ENCODE results near the gene ALK. TPM values are rescaled to one million over a fixed set of nuclear protein-coding genes. Genes with fewer than 3 reads are reported as not detected.

The ALK gene
- total RNA-seq, 1 donor from 2014 or later = not detected

DNA sequence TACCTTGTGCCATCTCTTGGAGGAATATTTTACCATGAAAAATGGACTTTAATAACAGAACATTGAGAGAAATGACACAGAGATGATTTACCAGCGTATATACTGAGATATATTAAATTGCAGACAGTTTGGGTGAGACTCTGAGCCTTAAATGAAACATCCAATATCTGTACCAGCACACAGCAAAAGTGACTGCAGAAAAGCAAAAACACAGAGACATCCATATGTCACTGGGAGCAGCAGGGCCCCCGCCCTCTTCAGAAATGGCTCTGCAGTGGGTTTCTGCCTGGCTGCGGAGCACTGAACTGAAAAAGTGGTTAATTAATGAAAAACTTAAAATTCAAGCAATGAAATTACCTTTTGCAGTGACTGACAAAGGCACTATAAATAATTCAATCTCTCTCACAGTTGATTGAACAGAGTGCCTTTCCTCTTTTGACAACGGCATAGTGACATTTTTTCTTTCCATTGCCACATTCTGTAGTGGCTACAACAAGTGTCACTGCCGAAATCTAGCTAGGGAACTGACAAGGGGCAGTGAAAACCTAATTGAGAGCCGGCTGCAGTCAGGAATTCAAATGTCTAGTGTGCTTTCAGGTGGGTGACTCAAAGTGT lies 353.4 kb downstream of the ALK start:
- no peak for DNase-seq (ENCODE audit: low spot score in 2 of 2)
- Histone ChIP-seq H3K4me3 (no peak overlapping the region), H3K36me3 (no peaks in the 10 kb centered on the region), H3K4me1 (no peaks in the 10 kb centered on the region), H3K27ac (no peak overlapping the region), H3K27me3 (no peaks in the 10 kb centered on the region), H3K9me3 (no peaks in the 10 kb centered on the region)
- intact Hi-C loops (cut with DNase I) = no loop called here
- TF ChIP-seq CTCF (IDR thresholded peaks at IDR 0.05) = no peak

DNA sequence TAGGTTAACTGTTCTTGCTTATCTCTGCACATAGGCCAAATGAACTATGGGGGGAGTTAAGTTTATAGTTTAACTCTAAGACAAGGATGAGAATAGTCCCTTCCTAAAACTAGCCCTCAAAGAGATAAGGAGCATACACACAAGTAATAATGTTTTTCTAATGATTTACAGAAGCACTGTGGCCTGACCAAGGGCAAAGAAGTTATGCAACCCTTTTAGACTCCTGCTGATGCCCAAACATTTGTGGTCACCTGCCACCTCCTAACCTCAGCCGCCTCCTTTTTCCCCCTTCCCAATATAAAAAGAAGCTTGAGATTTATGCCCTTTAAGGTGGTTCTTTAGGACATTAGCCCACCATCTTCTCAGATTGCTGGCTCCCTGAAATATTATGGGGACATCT lies 357.7 kb downstream of the ALK start:
- Histone ChIP-seq H3K27ac (no peak overlapping the region), H3K27me3 (no peaks in the 10 kb centered on the region), H3K4me1 (no peaks in the 10 kb centered on the region), H3K9me3 (no peaks in the 10 kb centered on the region), H3K36me3 (no peaks in the 10 kb centered on the region), H3K4me3 (no peak overlapping the region)
- DNase-seq (ENCODE audit: low spot score in 2 of 2) = no peak
- TF ChIP-seq CTCF (IDR thresholded peaks at IDR 0.05) = no peak
- intact Hi-C loops (cut with DNase I) = no loop called here

DNA sequence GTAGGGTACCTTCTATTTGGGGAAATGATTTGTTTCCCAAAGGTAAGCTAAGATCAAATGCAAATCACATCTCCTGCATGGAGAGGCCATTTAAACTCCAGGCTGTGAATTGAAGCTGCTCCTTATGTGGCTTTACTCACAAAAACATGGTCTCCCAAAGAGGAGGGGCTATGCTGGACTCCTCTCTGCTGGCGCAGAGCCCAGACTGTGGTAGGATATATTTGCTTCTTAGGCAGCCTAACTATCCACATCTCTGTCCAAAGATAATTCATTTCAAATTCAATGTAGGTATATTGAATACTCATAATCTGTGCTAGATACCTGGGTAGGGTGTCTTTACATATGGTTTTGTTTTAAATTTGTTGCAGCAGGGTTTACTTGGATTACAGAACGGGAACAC lies 358.5 kb downstream of the ALK start:
- TF ChIP-seq CTCF (IDR thresholded peaks at IDR 0.05) = no peak
- Histone ChIP-seq H3K4me3 (no peak overlapping the region), H3K4me1 (no peaks in the 10 kb centered on the region), H3K9me3 (no peaks in the 10 kb centered on the region), H3K36me3 (no peaks in the 10 kb centered on the region), H3K27ac (no peak overlapping the region), H3K27me3 (no peaks in the 10 kb centered on the region)
- intact Hi-C loops (cut with DNase I) = no loop called here
- no peak for DNase-seq (ENCODE audit: low spot score in 2 of 2)

DNA sequence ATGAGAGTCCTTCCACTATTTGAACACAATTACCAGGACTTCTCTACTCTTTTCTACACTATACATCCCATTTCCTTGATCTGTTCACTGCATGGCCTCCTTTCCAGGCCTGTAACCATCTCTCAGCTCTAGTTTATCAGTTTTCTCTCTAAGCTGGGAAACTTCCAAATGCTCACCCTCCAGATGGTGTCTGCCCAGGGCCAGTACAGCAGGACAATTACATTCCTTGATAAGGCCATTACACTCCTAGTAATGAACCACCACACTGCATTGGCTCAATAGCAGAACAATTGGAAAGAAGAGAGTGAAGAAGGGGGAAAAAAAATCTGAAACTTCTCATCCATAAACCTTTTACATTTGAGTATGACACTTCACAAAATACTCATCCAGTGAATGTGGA lies 359.1 kb downstream of the ALK start:
- H3K4me3 ChIP-seq = no peak overlapping the region
- no peak overlapping the region for H3K27ac ChIP-seq
- H3K4me1 ChIP-seq = no peaks in the 10 kb centered on the region
- no peaks in the 10 kb centered on the region for H3K9me3 ChIP-seq
- intact Hi-C loops (cut with DNase I) = no loop called here
- no peak for DNase-seq (ENCODE audit: low spot score in 2 of 2)
- no peaks in the 10 kb centered on the region for H3K36me3 ChIP-seq
- no peaks in the 10 kb centered on the region for H3K27me3 ChIP-seq
- TF ChIP-seq CTCF (IDR thresholded peaks at IDR 0.05) = no peak

GRCh38 chr2:29561628-29562027 lies 359.8 kb downstream of the ALK start:
- H3K36me3 ChIP-seq = no peaks in the 10 kb centered on the region
- H3K4me1 ChIP-seq = no peaks in the 10 kb centered on the region
- intact Hi-C loops (cut with DNase I) = no loop called here
- no peak for DNase-seq (ENCODE audit: low spot score in 2 of 2)
- no peak overlapping the region for H3K27ac ChIP-seq
- TF ChIP-seq CTCF (IDR thresholded peaks at IDR 0.05) = no peak
- H3K9me3 ChIP-seq = no peaks in the 10 kb centered on the region
- H3K27me3 ChIP-seq = no peaks in the 10 kb centered on the region
- no peak overlapping the region for H3K4me3 ChIP-seq

DNA sequence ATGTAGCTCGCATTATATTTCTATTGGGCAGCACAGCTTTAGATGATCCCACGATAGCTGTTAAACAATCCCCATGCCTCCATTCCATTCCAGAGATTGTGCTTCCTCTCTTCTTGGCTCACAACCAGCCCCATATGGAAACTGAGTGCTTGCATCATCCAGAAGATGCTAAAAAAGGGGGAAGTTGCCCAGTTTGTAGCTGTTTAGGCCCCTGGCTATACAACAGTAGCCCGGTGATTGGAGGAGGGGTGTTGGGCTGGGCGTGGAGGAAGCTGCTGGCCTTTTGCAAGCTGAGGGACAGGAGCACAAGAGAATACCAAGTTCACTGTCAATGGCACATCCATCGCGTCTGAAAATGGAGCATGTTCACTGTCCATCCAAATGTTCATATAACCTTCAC lies 360.2 kb downstream of the ALK start:
- DNase-seq (ENCODE audit: low spot score in 2 of 2) = no peak
- TF ChIP-seq CTCF (IDR thresholded peaks at IDR 0.05) = no peak
- Histone ChIP-seq H3K4me1 (no peaks in the 10 kb centered on the region), H3K4me3 (no peak overlapping the region), H3K36me3 (no peaks in the 10 kb centered on the region), H3K9me3 (no peaks in the 10 kb centered on the region), H3K27me3 (no peaks in the 10 kb centered on the region), H3K27ac (no peak overlapping the region)
- intact Hi-C loops (cut with DNase I) = no loop called here
